ENCODE results near the gene TRIM41.

- no peak; the same call in 1 of the 2 replicates for TF ChIP-seq SMC3 (IDR thresholded peaks at IDR 0.05; ENCODE audit: low read depth, low read length)
- TF ChIP-seq, protein P1, sequence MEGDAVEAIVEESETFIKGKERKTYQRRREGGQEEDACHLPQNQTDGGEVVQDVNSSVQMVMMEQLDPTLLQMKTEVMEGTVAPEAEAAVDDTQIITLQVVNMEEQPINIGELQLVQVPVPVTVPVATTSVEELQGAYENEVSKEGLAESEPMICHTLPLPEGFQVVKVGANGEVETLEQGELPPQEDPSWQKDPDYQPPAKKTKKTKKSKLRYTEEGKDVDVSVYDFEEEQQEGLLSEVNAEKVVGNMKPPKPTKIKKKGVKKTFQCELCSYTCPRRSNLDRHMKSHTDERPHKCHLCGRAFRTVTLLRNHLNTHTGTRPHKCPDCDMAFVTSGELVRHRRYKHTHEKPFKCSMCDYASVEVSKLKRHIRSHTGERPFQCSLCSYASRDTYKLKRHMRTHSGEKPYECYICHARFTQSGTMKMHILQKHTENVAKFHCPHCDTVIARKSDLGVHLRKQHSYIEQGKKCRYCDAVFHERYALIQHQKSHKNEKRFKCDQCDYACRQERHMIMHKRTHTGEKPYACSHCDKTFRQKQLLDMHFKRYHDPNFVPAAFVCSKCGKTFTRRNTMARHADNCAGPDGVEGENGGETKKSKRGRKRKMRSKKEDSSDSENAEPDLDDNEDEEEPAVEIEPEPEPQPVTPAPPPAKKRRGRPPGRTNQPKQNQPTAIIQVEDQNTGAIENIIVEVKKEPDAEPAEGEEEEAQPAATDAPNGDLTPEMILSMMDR (IDR thresholded peaks at IDR 0.05) = no peak
- no peak for TF ChIP-seq RXRA (IDR thresholded peaks at IDR 0.05; ENCODE audit: borderline replicate concordance, low read depth)
Observed at GRCh38 chr5:181260720-181261319, 37.7 kb downstream of the TRIM41 start, which contains the start of gene TRIM52.
